D721Med (cell line): ENCODE data around the gene CCDC93.

ENCODE experiments used
- DNase-seq: peaks from one replicate; pipeline ENCODE4 v3.0.0; 2011; ENCODE audit warnings: low spot score; ENCODE audit not compliant: insufficient read length
- FAIRE-seq: peaks from 2 replicates; lab custom pipeline; 2011; peaks lifted over from hg19 to GRCh38; lab: Jason Lieb, UNC
- TF ChIP-seq, protein P1 (sequence below): IDR thresholded peaks from 2 replicates; pipeline ENCODE4 v1.5.1; 2012; ENCODE audit warnings: mild to moderate bottlenecking, control low read depth; ENCODE audit not compliant: insufficient read depth; ENCODE audit errors: missing control alignments

CCDC93 gene

DNA sequence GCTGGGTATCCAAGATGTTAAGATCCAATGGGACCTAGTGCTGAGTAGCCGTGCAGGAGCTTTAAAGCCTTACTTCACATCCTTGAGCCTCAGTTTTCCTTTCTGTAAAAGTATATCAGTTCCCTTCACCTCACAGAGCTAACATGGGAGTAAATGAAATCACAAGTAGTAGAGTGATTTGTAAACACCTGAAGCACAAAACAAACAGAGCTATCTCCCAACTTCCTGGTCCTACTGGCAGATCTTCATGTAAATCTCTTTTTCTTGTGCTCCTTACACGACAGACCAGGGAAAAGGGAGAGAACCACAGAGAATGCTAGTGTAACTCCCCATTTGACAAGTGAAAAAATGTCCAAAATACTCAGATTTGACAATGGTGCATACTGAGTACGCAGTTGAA is 17.3 kb downstream of the CCDC93 start:
- FAIRE-seq (no peak), DNase-seq (no peak)
- TF ChIP-seq, protein P1, sequence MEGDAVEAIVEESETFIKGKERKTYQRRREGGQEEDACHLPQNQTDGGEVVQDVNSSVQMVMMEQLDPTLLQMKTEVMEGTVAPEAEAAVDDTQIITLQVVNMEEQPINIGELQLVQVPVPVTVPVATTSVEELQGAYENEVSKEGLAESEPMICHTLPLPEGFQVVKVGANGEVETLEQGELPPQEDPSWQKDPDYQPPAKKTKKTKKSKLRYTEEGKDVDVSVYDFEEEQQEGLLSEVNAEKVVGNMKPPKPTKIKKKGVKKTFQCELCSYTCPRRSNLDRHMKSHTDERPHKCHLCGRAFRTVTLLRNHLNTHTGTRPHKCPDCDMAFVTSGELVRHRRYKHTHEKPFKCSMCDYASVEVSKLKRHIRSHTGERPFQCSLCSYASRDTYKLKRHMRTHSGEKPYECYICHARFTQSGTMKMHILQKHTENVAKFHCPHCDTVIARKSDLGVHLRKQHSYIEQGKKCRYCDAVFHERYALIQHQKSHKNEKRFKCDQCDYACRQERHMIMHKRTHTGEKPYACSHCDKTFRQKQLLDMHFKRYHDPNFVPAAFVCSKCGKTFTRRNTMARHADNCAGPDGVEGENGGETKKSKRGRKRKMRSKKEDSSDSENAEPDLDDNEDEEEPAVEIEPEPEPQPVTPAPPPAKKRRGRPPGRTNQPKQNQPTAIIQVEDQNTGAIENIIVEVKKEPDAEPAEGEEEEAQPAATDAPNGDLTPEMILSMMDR = no peak

DNA sequence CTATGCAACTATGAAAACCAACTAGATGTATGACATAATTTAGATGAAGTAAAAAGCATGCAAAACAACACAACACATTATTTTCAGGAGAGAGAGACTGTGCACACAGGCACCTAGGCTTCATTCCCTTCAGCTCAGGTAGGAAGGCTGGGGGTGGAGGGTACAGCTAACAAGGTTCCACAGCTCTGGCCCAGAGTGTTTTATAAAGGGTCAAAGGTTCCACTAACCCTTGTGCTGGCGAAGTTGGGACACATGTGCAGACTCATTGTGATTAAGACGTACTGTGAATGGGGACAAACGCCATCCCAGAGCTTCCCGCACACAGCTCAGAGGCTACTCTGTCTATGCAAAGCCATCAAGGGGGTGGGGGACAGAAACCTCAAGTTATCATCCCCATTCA is 19.1 kb downstream of the CCDC93 start:
- DNase-seq = no peak
- no peak for FAIRE-seq
- TF ChIP-seq, protein P1 = no peak

DNA sequence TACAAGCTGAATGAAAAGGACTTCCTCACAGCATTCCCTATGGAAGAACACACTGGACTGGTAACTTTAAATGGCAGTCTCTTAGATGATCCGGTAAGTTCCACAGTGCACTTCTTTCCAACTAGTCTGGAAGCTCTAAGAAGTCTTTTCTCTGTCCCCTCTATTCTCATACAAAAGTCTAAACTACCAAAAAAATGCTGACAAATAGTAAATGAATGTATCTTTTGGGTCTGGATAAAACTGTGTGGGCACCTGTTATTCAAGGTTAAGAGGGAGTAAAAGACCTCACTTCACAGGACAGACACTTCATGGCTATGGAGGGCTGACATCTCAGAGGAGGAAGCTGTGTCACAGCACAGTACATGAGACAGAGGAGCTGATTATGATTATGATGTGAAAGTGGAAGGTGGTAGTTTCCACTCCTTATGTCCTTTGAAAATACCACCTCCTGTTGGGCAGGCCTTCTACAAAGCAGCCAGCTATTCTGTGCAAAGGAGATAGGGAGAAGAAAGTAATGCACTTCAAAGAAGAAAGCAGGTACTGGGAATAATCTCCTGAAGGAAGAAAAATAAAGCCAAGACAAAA is 23.9 kb downstream of the CCDC93 start:
- DNase-seq = no peak
- no peak for FAIRE-seq
- TF ChIP-seq, protein P1 = no peak

DNA sequence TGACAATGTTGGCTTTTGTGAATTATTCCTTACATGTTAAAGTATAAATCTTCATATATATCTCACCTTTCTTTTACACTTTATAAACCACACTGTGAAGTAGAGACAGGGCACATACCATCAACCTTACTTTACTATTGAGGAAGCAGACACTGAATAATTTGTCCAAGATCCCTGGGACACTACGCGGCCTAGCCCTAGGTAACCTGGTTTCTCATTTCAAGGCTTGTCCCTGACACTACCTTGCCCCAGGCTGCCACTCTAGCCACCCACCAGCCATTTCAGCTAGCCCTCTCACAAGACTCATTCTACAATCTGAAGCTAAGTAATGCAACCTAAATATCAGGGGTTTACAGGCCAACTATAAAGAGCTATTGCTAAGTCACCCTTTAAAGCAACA is 26.7 kb downstream of the CCDC93 start:
- FAIRE-seq = no peak
- no peak for DNase-seq
- TF ChIP-seq, protein P1 = no peak

DNA sequence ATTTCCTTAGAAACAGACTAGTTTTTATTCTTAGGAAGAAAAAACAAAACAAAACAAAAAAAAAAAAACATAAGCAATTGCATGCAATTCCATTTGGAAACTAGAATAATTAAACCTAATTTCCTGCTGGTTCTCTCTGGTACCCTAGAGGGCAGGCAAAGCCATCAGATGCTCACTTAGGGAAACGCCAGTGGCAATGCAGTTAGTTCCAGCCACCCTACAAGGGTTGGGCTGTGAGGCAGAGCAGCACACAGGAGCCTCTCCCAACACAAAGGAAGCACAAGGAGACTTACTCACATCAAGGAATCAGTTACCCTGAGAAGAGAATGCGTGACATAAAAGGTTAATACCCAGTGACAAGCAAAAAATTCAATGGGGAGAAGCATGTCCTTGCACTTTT is 28.8 kb downstream of the CCDC93 start:
- no peak for DNase-seq
- no peak for FAIRE-seq
- TF ChIP-seq, protein P1 = no peak

DNA sequence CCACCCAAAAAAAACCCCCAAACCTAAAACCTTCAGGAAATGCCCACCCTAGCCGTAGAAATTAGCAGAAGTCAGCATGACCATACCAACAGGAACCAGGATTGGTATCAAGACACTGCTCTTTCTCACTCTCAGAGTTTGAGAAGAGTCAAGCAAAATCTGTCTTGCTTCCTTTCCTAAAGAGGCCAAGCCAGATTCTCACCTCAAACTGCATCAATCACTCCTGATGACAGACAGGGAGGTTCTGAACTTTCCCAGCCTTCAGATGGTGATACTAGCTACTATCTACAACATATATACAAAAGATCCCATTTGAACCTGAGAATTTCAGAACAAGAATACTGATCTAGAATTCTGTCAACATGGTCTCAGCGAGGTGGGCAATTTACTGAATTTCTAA is 29.7 kb downstream of the CCDC93 start:
- FAIRE-seq = no peak
- no peak for DNase-seq
- TF ChIP-seq, protein P1 = no peak

DNA sequence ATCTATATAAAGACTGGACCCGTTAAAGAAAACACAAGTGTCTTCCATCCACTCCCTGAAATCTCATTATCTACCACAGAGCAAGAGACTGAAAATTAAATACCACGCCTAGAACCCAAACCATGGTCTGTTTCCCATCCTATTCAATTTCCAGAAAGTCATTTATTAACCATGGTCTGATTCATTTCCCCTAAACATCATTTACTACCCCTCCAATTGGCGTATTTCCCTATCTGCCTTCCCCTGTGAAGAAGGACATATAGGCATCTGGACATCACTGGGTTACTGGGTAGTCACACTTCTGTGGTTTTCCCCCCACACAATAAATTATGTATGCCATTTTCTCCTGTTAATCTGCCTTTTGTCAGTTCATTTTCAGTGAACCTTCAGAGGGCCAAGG is 30.8 kb downstream of the CCDC93 start:
- FAIRE-seq = no peak
- DNase-seq = no peak
- TF ChIP-seq, protein P1 = no peak
